Effector memory CD8-positive, alpha-beta T cell (primary cell): ENCODE data around the gene DDX4.
"Not testable (repeated sequence)": the region's sequence is repeated elsewhere in the genome, so short reads cannot be mapped to it uniquely, and the experiment has no call there.

ENCODE experiments used
- ATAC-seq: fragments of 150-1000 bp; cut with Tn5 transposase; replicated peaks from 2 replicates; pipeline ENCODE4 v1.10.0; 2021; ENCODE audit warnings: mild to moderate bottlenecking, moderate library complexity
- DNase-seq, 3 experiments: peaks; one replicate each; pipeline ENCODE4 v3.0.0; 2021
- H3K27ac Mint-ChIP-seq, 2 donors: one replicate each; pipeline ENCODE4 v1.8.0; 2022; ENCODE audit warnings: mild to moderate bottlenecking in 2 of 2, mixed read lengths in 2 of 2, moderate library complexity in 2 of 2
- H3K27me3 Mint-ChIP-seq, 2 donors: one replicate each; pipeline ENCODE4 v1.8.0; 2022; ENCODE audit warnings: mixed read lengths in 2 of 2
- H3K36me3 Mint-ChIP-seq: one replicate; pipeline ENCODE4 v1.8.0; 2022; ENCODE audit warnings: mild to moderate bottlenecking, moderate library complexity, mixed read lengths; ENCODE audit not compliant: insufficient read depth
- H3K4me1 Mint-ChIP-seq, 2 donors: one replicate each; pipeline ENCODE4 v1.8.0; 2022; ENCODE audit warnings: low read depth in 2 of 2, mixed read lengths in 2 of 2
- H3K4me3 Mint-ChIP-seq, 2 donors: one replicate each; pipeline ENCODE4 v1.8.0; 2022; ENCODE audit warnings: mild to moderate bottlenecking in 2 of 2, mixed read lengths in 2 of 2, moderate library complexity in 2 of 2
- H3K9me3 Mint-ChIP-seq, 2 donors: one replicate each; pipeline ENCODE4 v1.8.0; 2022; ENCODE audit warnings: mixed read lengths in 2 of 2

Gene DDX4

GRCh38 chr5:55711507-55712022, 26.3 kb upstream of the DDX4 start:
- Mint-ChIP-seq H3K4me1 (peaks cover 17 to 19% of the 10 kb centered on the region in 2 donors), H3K9me3 (no peaks in the 10 kb centered on the region), H3K36me3 (peaks cover 4% of the 10 kb centered on the region), H3K27me3 (peaks cover 0 to under 1% of the 10 kb centered on the region in 2 donors), H3K27ac (peak overlapping the region; percentile 91 to 95), H3K4me3 (peak overlapping the region; percentile 92 to 100)
- DNase-seq: peak in 1 of 3 experiments; percentile 7
- ATAC-seq: no peak

- DNase-seq: peak; percentile 85 to 91 (median 88)
- no peaks in the 10 kb centered on the region for H3K9me3 Mint-ChIP-seq
- H3K36me3 Mint-ChIP-seq: peaks cover 4% of the 10 kb centered on the region
- peaks cover 0 to 6% of the 10 kb centered on the region in 2 donors for H3K27me3 Mint-ChIP-seq
- peak; percentile 100 for ATAC-seq
- peak within 1 kb of the TSS; percentile 92 to 100 for H3K4me3 Mint-ChIP-seq
- peak within 1 kb of the TSS; percentile 91 to 95 for H3K27ac Mint-ChIP-seq
- H3K4me1 Mint-ChIP-seq: peaks cover 15 to 17% of the 10 kb centered on the region in 2 donors
Measured at GRCh38 chr5:55712023-55712859, 25.6 kb upstream of the DDX4 start, which contains the start of gene SLC38A9. TSS of gene SLC38A9 (minus strand) at chr5:55712324. CDS start at chr5:55697958, 14,366 bp downstream.

- Mint-ChIP-seq H3K4me3 (no peak overlapping the region), H3K9me3 (no peaks in the 10 kb centered on the region), H3K27me3 (peaks cover 6 to 8% of the 10 kb centered on the region in 2 donors), H3K4me1 (peaks cover 13 to 14% of the 10 kb centered on the region in 2 donors), H3K36me3 (peaks cover 4% of the 10 kb centered on the region), H3K27ac (no peak overlapping the region)
- DNase-seq (no peak), ATAC-seq (no peak)
Measured at GRCh38 chr5:55713871-55714270, 24.0 kb upstream of the DDX4 start.

GRCh38 chr5:55714339-55714738, 23.5 kb upstream of the DDX4 start:
- no peak for DNase-seq
- ATAC-seq: no peak
- no peak overlapping the region for H3K27ac Mint-ChIP-seq
- peaks cover 9 to 11% of the 10 kb centered on the region in 2 donors for H3K4me1 Mint-ChIP-seq
- no peak overlapping the region for H3K4me3 Mint-ChIP-seq
- peaks cover 7% of the 10 kb centered on the region for H3K36me3 Mint-ChIP-seq
- H3K9me3 Mint-ChIP-seq: no peaks in the 10 kb centered on the region
- H3K27me3 Mint-ChIP-seq: peaks cover 11 to 13% of the 10 kb centered on the region in 2 donors

GRCh38 chr5:55714749-55715148, 23.1 kb upstream of the DDX4 start:
- ATAC-seq (no peak), DNase-seq (no peak)
- Mint-ChIP-seq H3K4me1 (peaks cover 9 to 11% of the 10 kb centered on the region in 2 donors), H3K27me3 (peaks cover 12 to 15% of the 10 kb centered on the region in 2 donors), H3K9me3 (no peaks in the 10 kb centered on the region), H3K27ac (no peak overlapping the region), H3K36me3 (peaks cover 7% of the 10 kb centered on the region), H3K4me3 (no peak overlapping the region)

GRCh38 chr5:55715519-55716078, 22.3 kb upstream of the DDX4 start:
- ATAC-seq: no peak
- H3K27me3 Mint-ChIP-seq: peaks cover 15 to 18% of the 10 kb centered on the region in 2 donors
- no peak for DNase-seq
- peaks cover 9 to 11% of the 10 kb centered on the region in 2 donors for H3K4me1 Mint-ChIP-seq
- peaks cover 7% of the 10 kb centered on the region for H3K36me3 Mint-ChIP-seq
- no peak overlapping the region for H3K27ac Mint-ChIP-seq
- H3K9me3 Mint-ChIP-seq: no peaks in the 10 kb centered on the region
- no peak overlapping the region for H3K4me3 Mint-ChIP-seq

GRCh38 chr5:55719026-55719425, 18.8 kb upstream of the DDX4 start:
- H3K4me3 Mint-ChIP-seq, H3K36me3 Mint-ChIP-seq, H3K4me1 Mint-ChIP-seq, ATAC-seq, H3K9me3 Mint-ChIP-seq, DNase-seq, H3K27ac Mint-ChIP-seq: not testable (repeated sequence)
- H3K27me3 Mint-ChIP-seq: peaks cover 15 to 18% of the 10 kb centered on the region in 2 donors

GRCh38 chr5:55720188-55720703, 17.6 kb upstream of the DDX4 start:
- no peaks in the 10 kb centered on the region for H3K9me3 Mint-ChIP-seq
- ATAC-seq (no peak), DNase-seq (no peak)
- no peaks in the 10 kb centered on the region for H3K4me1 Mint-ChIP-seq
- H3K4me3 Mint-ChIP-seq: no peak overlapping the region
- peaks cover 15 to 18% of the 10 kb centered on the region in 2 donors for H3K27me3 Mint-ChIP-seq
- no peak overlapping the region for H3K27ac Mint-ChIP-seq
- H3K36me3 Mint-ChIP-seq: peaks cover 6% of the 10 kb centered on the region

GRCh38 chr5:55724281-55724680, 13.6 kb upstream of the DDX4 start:
- Mint-ChIP-seq H3K9me3 (no peaks in the 10 kb centered on the region), H3K27ac (no peak overlapping the region), H3K27me3 (peaks cover 3 to 8% of the 10 kb centered on the region in 2 donors), H3K4me3 (no peak overlapping the region), H3K36me3 (peaks cover 3% of the 10 kb centered on the region), H3K4me1 (no peaks in the 10 kb centered on the region)
- DNase-seq (no peak), ATAC-seq (no peak)

GRCh38 chr5:55731848-55732247, 6.0 kb upstream of the DDX4 start:
- H3K4me1 Mint-ChIP-seq: no peaks in the 10 kb centered on the region
- no peak overlapping the region for H3K4me3 Mint-ChIP-seq
- no peak overlapping the region for H3K27ac Mint-ChIP-seq
- no peak for ATAC-seq
- H3K36me3 Mint-ChIP-seq: no peaks in the 10 kb centered on the region
- no peaks in the 10 kb centered on the region for H3K27me3 Mint-ChIP-seq
- H3K9me3 Mint-ChIP-seq: no peaks in the 10 kb centered on the region
- no peak for DNase-seq

- ATAC-seq (no peak), DNase-seq (no peak)
- Mint-ChIP-seq H3K27ac (no peak overlapping the region), H3K4me1 (no peaks in the 10 kb centered on the region), H3K9me3 (no peaks in the 10 kb centered on the region), H3K4me3 (no peak overlapping the region), H3K36me3 (no peaks in the 10 kb centered on the region), H3K27me3 (no peaks in the 10 kb centered on the region)
Measured at GRCh38 chr5:55732585-55732984, 5.3 kb upstream of the DDX4 start.

GRCh38 chr5:55734658-55735057, 3.2 kb upstream of the DDX4 start:
- no peaks in the 10 kb centered on the region for H3K9me3 Mint-ChIP-seq
- ATAC-seq (no peak), DNase-seq (no peak)
- no peaks in the 10 kb centered on the region for H3K4me1 Mint-ChIP-seq
- peaks cover 0 to 5% of the 10 kb centered on the region in 2 donors for H3K27me3 Mint-ChIP-seq
- no peak overlapping the region for H3K27ac Mint-ChIP-seq
- H3K36me3 Mint-ChIP-seq: no peaks in the 10 kb centered on the region
- H3K4me3 Mint-ChIP-seq: no peak overlapping the region

- no peaks in the 10 kb centered on the region for H3K36me3 Mint-ChIP-seq
- DNase-seq (no peak), ATAC-seq (no peak)
- H3K27me3 Mint-ChIP-seq: peaks cover 0 to 24% of the 10 kb centered on the region in 2 donors
- H3K9me3 Mint-ChIP-seq: no peaks in the 10 kb centered on the region
- no peak overlapping the region for H3K4me3 Mint-ChIP-seq
- no peak overlapping the region for H3K27ac Mint-ChIP-seq
- H3K4me1 Mint-ChIP-seq: no peaks in the 10 kb centered on the region
Measured at GRCh38 chr5:55742778-55743177, 4.9 kb downstream of the DDX4 start.
